HEK293 (cell line): Measurements from ENCODE around the gene GNA12.

Source experiments
- CTCF ChIA-PET: fragments of 350-600 bp; formaldehyde crosslinking; extraction: SDS; loops from one replicate; lab custom pipeline; 2021; ENCODE audit warnings: antibody characterized with exemption; lab: Yijun Ruan, JAX
- POLR2A ChIA-PET: fragments of 300-600 bp; formaldehyde crosslinking; extraction: SDS; loops from one replicate; lab custom pipeline; 2020; ENCODE audit warnings: antibody characterized with exemption, inconsistent platforms; lab: Yijun Ruan, JAX
- H3K27ac ChIP-seq: fragments of 200-500 bp; sonication (Bioruptor generic); 2 replicates; pipeline ENCODE4 v1.5.1; 2014; ENCODE audit warnings: low read depth, low read length, control low read depth, inconsistent platforms; ENCODE audit errors: extremely low read depth
- H3K36me3 ChIP-seq, 2 experiments: fragments of 200-500 bp in 1 of 2; sonication (Bioruptor generic) in 1 of 2; 1 replicate in 1 of 2; 2 replicates in 1 of 2; pipeline ENCODE4 v1.5.1; 2014 to 2017; ENCODE audit warnings: inconsistent platforms in 2 of 2, low read length in 2 of 2; ENCODE audit not compliant: control insufficient read depth in 2 of 2, insufficient read depth in 1 of 2
- H3K4me1 ChIP-seq: fragments of 200-500 bp; sonication (Bioruptor generic); 2 replicates; pipeline ENCODE4 v1.5.1; 2014; ENCODE audit warnings: mild to moderate bottlenecking, low read length, inconsistent platforms; ENCODE audit not compliant: control insufficient read depth, insufficient read depth
- H3K4me3 ChIP-seq: 2 replicates; pipeline ENCODE4 v1.5.1; 2011; ENCODE audit warnings: low read depth, mild to moderate bottlenecking, control low read depth, low read length, moderate library complexity
- H3K9me3 ChIP-seq: fragments of 200-500 bp; sonication (Bioruptor generic); 2 replicates; pipeline ENCODE4 v1.5.1; 2014; ENCODE audit warnings: low read depth, low read length, inconsistent platforms; ENCODE audit not compliant: control insufficient read depth, insufficient read depth
- BCL11A ChIP-seq: fragments of 450-650 bp; formaldehyde crosslinking; IDR thresholded peaks from 2 replicates; pipeline ENCODE4 v1.5.1; 2016; ENCODE audit warnings: low read depth, missing biosample characterization, missing genetic modification characterization
- HIC1 ChIP-seq: fragments of 450-650 bp; formaldehyde crosslinking; IDR thresholded peaks from 2 replicates; pipeline ENCODE4 v1.5.1; 2016; ENCODE audit warnings: missing biosample characterization, missing genetic modification characterization
- HOXC10 ChIP-seq: sonication (generic); formaldehyde crosslinking; IDR thresholded peaks from 2 replicates; pipeline ENCODE4 v1.8.1; 2023; ENCODE audit warnings: mild to moderate bottlenecking, missing genetic modification reagents
- INSM2 ChIP-seq: fragments of 450-650 bp; formaldehyde crosslinking; IDR thresholded peaks from 2 replicates; pipeline ENCODE4 v1.5.1; 2016; ENCODE audit warnings: missing biosample characterization, missing genetic modification characterization
- MZF1 ChIP-seq: fragments of 450-650 bp; formaldehyde crosslinking; IDR thresholded peaks from 2 replicates; pipeline ENCODE4 v1.5.1; 2017; ENCODE audit warnings: missing biosample characterization, missing genetic modification characterization, borderline replicate concordance
- TCF7L2 ChIP-seq: IDR thresholded peaks from 2 replicates; pipeline ENCODE4 v1.6.1; 2011; ENCODE audit warnings: low read depth, mild to moderate bottlenecking, inconsistent platforms, low read length, moderate library complexity, borderline replicate concordance
- ZFP41 ChIP-seq: fragments of 450-650 bp; formaldehyde crosslinking; IDR thresholded peaks from 2 replicates; pipeline ENCODE4 v1.5.1; 2016; ENCODE audit warnings: missing biosample characterization, missing genetic modification characterization, borderline replicate concordance
- ZFP69B ChIP-seq: fragments of 450-650 bp; formaldehyde crosslinking; IDR thresholded peaks from 2 replicates; pipeline ENCODE4 v1.5.1; 2016; ENCODE audit warnings: missing biosample characterization, missing genetic modification characterization
- ZNF133 ChIP-seq: fragments of 450-650 bp; formaldehyde crosslinking; IDR thresholded peaks from 2 replicates; pipeline ENCODE4 v1.5.1; 2016; ENCODE audit warnings: missing biosample characterization, missing genetic modification characterization
- ZNF140 ChIP-seq: fragments of 450-650 bp; formaldehyde crosslinking; IDR thresholded peaks from 2 replicates; pipeline ENCODE4 v1.5.1; 2016; ENCODE audit warnings: missing biosample characterization, missing genetic modification characterization
- ZNF26 ChIP-seq: fragments of 450-650 bp; formaldehyde crosslinking; IDR thresholded peaks from 2 replicates; pipeline ENCODE4 v1.5.1; 2016; ENCODE audit warnings: missing biosample characterization, missing genetic modification characterization
- ZNF362 ChIP-seq: fragments of 450-650 bp; formaldehyde crosslinking; IDR thresholded peaks from 2 replicates; pipeline ENCODE4 v1.5.1; 2016; ENCODE audit warnings: missing biosample characterization, missing genetic modification characterization
- ZNF518A ChIP-seq: fragments of 450-650 bp; formaldehyde crosslinking; conservative IDR thresholded peaks from 2 replicates; pipeline ENCODE4 v1.5.1; 2016; ENCODE audit warnings: low read depth, missing biosample characterization, missing genetic modification characterization
- ZNF555 ChIP-seq: fragments of 450-650 bp; formaldehyde crosslinking; conservative IDR thresholded peaks from 2 replicates; pipeline ENCODE4 v1.5.1; 2017; ENCODE audit warnings: missing biosample characterization, mild to moderate bottlenecking, missing genetic modification characterization, inconsistent platforms
- ZNF558 ChIP-seq: fragments of 450-650 bp; formaldehyde crosslinking; IDR thresholded peaks from 2 replicates; pipeline ENCODE4 v1.5.1; 2016; ENCODE audit warnings: missing biosample characterization, missing genetic modification characterization
- ZNF660 ChIP-seq: fragments of 450-650 bp; IDR thresholded peaks from 2 replicates; pipeline ENCODE4 v1.5.1; 2018; ENCODE audit warnings: missing biosample characterization, mild to moderate bottlenecking, missing genetic modification characterization
- ZNF707 ChIP-seq: fragments of 450-650 bp; formaldehyde crosslinking; IDR thresholded peaks from 2 replicates; pipeline ENCODE4 v1.5.1; 2016; ENCODE audit warnings: missing biosample characterization, missing genetic modification characterization

Gene GNA12

GRCh38 chr7:2860627-2861133 lies 16.6 kb upstream of the GNA12 start:
- CTCF ChIA-PET, result no interaction called here

More at GRCh38 chr7:2860627-2861133, 16.6 kb upstream of the GNA12 start:
- Histone ChIP-seq H3K4me1 (no peaks in the 10 kb centered on the region), H3K4me3 (no peak overlapping the region), H3K9me3 (no peaks in the 10 kb centered on the region), H3K27ac (no peak overlapping the region), H3K36me3 (no peaks in the 10 kb centered on the region)
- TF ChIP-seq ZNF555 (tag by site-specific recombination) (no peak), BCL11A (tag by site-specific recombination) (no peak), ZNF133 (no peak), ZFP41 (tag by site-specific recombination) (no peak), ZFP69B (tag by site-specific recombination) (no peak), HOXC10 (CRISPR knock-in tag) (no peak), ZNF660 (no peak), HIC1 (tag by site-specific recombination) (no peak), ZNF26 (no peak), INSM2 (tag by site-specific recombination) (no peak), ZNF707 (tag by site-specific recombination) (no peak), ZNF362 (no peak), TCF7L2 (no peak), ZNF558 (no peak), ZNF518A (tag by site-specific recombination) (no peak), MZF1 (tag by site-specific recombination) (no peak), ZNF140 (tag by site-specific recombination) (no peak)
- POLR2A ChIA-PET, result no interaction called here
